ENCODE results near the gene ESR2. TPM values are rescaled to one million over a fixed set of nuclear protein-coding genes. Genes with fewer than 3 reads are reported as not detected.
"Not testable (repeated sequence)": the region's sequence is repeated elsewhere in the genome, so short reads cannot be mapped to it uniquely, and the experiment has no call there.

ESR2 gene
- total RNA-seq, 1 donor from 2014 or later, result 0.31 TPM

DNA sequence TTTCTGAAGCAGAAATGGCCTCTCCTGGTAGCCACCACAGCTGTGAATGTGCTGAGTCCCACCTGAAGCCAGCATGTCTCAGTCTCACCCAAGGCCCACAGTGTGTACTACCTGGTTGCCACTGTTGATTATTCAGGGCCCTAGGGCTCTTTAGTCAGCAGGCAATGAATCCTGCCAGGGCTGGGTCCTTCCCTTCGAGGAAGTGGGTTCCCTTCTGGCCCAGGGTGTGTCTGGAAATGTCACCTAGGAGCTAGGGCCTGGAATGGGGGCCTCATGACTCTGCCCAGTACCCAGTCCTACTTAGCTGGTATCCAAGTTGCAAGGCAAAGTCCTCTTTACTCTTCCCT lies 234.0 kb downstream of the ESR2 start:
- peaks cover 24% of the 10 kb centered on the region for H3K4me1 Mint-ChIP-seq
- H3K9me3 Mint-ChIP-seq, result peaks cover 13% of the 10 kb centered on the region
- no peaks in the 10 kb centered on the region for H3K27me3 Mint-ChIP-seq (ENCODE audit: low read depth)
- DNase-seq (ENCODE audit: low spot score in 2 of 2, unreplicated experiment in 2 of 2), result no peak
- H3K27ac Mint-ChIP-seq, result no peak overlapping the region
- TF ChIP-seq, protein P1, sequence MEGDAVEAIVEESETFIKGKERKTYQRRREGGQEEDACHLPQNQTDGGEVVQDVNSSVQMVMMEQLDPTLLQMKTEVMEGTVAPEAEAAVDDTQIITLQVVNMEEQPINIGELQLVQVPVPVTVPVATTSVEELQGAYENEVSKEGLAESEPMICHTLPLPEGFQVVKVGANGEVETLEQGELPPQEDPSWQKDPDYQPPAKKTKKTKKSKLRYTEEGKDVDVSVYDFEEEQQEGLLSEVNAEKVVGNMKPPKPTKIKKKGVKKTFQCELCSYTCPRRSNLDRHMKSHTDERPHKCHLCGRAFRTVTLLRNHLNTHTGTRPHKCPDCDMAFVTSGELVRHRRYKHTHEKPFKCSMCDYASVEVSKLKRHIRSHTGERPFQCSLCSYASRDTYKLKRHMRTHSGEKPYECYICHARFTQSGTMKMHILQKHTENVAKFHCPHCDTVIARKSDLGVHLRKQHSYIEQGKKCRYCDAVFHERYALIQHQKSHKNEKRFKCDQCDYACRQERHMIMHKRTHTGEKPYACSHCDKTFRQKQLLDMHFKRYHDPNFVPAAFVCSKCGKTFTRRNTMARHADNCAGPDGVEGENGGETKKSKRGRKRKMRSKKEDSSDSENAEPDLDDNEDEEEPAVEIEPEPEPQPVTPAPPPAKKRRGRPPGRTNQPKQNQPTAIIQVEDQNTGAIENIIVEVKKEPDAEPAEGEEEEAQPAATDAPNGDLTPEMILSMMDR (IDR thresholded peaks at IDR 0.05; ENCODE audit: unreplicated experiment), result no peak
- peaks cover 35% of the 10 kb centered on the region for H3K36me3 Mint-ChIP-seq
- no peak overlapping the region for H3K4me3 Mint-ChIP-seq

DNA sequence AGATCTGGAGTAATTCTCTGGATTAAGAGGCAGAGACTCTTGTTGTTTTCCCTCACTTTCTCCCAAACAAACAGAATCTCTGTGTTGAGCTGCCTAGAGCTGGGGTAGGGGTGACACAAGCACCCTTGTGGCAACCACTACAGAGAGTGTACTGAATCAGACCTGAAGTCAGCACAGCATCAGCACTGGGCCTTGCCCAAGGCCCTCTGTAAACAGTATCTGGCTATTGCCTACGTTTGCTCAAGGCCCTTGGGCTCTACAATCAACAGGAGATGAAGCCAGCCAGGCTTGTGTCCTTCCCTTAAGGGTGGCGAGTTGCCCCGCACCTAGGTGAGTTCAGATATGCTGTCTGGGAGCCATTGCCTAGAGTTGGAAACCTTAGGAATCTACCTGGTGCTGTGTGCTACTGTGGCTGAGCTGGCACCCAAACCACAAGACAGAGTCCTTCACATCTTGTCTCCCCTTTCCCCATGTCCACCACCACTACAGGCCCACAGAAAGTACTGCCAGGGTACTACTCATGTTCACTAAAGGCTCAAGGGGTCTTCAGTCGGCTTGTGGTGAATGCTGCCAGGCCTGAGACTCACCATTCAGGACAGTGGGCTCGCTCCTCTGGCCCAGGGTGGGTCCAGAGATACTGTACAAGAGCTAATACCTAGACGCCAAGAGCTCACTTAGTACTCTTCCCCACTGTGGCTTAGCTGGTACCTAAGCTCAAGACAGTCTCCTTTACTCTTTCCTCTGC lies 234.5 kb downstream of the ESR2 start:
- H3K4me3 Mint-ChIP-seq, result no peak overlapping the region
- H3K9me3 Mint-ChIP-seq, result peaks cover 13% of the 10 kb centered on the region
- no peaks in the 10 kb centered on the region for H3K27me3 Mint-ChIP-seq (ENCODE audit: low read depth)
- H3K27ac Mint-ChIP-seq, result no peak overlapping the region
- H3K4me1 Mint-ChIP-seq, result peaks cover 24% of the 10 kb centered on the region
- DNase-seq (ENCODE audit: low spot score in 2 of 2, unreplicated experiment in 2 of 2), result no peak
- TF ChIP-seq, protein P1 (IDR thresholded peaks at IDR 0.05; ENCODE audit: unreplicated experiment), result no peak
- H3K36me3 Mint-ChIP-seq, result peaks cover 39% of the 10 kb centered on the region

DNA sequence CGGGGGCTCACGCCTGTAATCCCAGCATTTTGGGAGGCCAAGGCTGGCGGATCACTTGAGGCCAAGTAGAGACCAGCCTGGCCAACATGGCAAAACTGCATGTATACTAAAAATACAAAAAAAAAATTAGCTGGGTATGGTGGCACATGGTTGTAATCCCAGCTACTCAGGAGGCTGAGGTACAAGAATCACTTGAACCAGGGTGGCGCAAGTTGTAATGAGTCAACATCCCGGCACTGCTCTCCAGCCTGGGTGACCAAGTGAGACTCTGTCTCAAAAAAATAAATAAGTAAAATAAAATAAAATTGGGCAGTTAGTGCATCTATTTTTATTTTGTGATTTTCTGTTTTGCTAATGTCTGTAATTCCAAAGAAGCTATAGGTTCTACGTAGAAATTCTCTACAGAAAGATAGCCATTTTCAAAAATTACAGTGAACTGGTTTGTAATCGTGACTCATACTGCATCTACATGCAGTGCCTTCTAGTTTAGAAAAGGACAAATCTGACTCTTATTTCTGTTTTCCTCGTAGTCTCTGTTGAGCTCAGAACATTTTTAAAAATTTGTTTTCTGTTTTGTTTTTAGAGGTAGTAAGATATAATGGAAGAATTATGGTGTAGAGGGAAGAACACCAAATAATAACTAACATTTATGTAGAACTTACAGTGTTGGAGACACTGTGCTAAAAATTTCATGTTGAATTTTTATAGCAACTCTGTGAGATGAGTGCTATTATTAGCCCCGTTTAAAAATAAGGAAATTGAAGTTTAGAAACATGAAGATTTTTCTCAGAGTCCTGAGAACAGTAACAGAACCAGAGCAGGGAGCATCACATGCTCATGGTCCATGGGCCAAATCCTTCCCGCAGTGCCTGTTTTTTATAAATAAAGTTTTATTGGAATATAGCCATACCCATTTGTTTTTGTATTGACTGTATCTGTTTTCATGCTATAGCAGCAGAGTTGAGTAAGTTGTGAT lies 240.2 kb downstream of the ESR2 start:
- no peaks in the 10 kb centered on the region for H3K4me1 Mint-ChIP-seq
- H3K27ac Mint-ChIP-seq, result no peak overlapping the region
- H3K4me3 Mint-ChIP-seq, result no peak overlapping the region
- TF ChIP-seq, protein P1 (IDR thresholded peaks at IDR 0.05; ENCODE audit: unreplicated experiment), result no peak
- H3K36me3 Mint-ChIP-seq, result peaks cover 62% of the 10 kb centered on the region
- no peak for DNase-seq (ENCODE audit: low spot score in 2 of 2, unreplicated experiment in 2 of 2)
- no peaks in the 10 kb centered on the region for H3K27me3 Mint-ChIP-seq (ENCODE audit: low read depth)
- H3K9me3 Mint-ChIP-seq, result peaks cover 19% of the 10 kb centered on the region

DNA sequence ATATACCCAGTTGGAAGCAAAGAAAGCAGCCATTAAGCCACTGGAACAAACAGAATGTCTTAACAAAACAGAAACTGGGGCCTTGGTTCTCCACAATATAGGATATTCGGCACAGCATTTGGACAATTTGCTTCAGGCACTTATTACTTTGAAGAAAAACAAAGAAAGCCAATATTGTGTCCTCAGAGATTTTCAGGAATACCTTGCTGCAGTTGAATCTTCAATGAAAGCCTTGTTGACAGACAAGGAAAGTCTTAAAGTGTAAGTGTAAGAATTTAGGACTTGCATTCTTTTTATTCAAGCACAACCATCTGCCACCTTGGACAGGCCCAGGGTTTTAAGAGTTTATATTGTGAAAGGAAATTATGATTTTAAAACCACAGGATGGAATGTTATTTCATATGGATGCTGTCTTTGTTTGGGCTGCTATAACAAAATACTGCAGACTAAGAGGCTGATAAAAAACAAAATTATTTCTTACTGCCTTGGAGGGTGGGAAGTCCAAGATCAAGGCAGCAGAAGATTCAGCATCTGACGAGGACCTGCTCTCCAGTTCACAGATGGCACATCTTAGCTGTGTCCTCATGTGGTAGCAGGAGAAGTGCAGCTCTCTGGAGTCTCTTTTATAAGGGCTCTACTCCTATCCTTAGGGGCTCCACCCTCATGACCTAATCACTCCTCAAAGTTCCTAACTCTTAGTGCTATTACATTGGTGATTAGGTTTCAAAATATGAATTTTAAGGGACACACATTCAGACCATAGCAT lies 244.4 kb downstream of the ESR2 start:
- H3K4me1 Mint-ChIP-seq, result no peaks in the 10 kb centered on the region
- H3K4me3 Mint-ChIP-seq, result no peak overlapping the region
- TF ChIP-seq, protein P1 (IDR thresholded peaks at IDR 0.05; ENCODE audit: unreplicated experiment), result no peak
- H3K9me3 Mint-ChIP-seq, result peaks cover 6% of the 10 kb centered on the region
- DNase-seq (ENCODE audit: low spot score in 2 of 2, unreplicated experiment in 2 of 2), result no peak
- H3K27me3 Mint-ChIP-seq (ENCODE audit: low read depth), result no peaks in the 10 kb centered on the region
- no peak overlapping the region for H3K27ac Mint-ChIP-seq
- peaks cover 49% of the 10 kb centered on the region for H3K36me3 Mint-ChIP-seq

DNA sequence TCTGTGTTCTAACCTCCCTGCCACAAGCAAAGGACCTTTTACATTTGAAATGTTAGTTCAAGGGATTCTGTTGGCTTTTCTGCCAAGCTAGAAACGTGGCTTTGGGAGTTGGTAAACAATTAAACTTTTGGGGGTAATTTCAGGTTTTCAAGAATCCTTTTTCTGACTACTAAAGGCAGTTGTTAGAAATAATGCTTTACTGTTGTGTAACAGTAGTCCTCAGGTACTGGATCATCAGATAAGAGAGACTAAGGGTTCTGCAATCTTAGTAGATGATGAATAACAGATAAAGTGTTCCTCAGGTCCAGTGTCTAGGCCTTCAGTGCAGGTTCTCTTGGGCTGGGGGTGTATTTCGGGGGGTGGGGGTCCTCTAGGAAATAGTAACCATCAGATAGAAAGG lies 249.1 kb downstream of the ESR2 start:
- no peak overlapping the region for H3K4me3 Mint-ChIP-seq
- H3K36me3 Mint-ChIP-seq, result peaks cover 41% of the 10 kb centered on the region
- peaks cover 18% of the 10 kb centered on the region for H3K9me3 Mint-ChIP-seq
- no peaks in the 10 kb centered on the region for H3K27me3 Mint-ChIP-seq (ENCODE audit: low read depth)
- no peaks in the 10 kb centered on the region for H3K4me1 Mint-ChIP-seq
- H3K27ac Mint-ChIP-seq, result no peak overlapping the region
- no peak for DNase-seq (ENCODE audit: low spot score in 2 of 2, unreplicated experiment in 2 of 2)
- TF ChIP-seq, protein P1 (IDR thresholded peaks at IDR 0.05; ENCODE audit: unreplicated experiment), result no peak

DNA sequence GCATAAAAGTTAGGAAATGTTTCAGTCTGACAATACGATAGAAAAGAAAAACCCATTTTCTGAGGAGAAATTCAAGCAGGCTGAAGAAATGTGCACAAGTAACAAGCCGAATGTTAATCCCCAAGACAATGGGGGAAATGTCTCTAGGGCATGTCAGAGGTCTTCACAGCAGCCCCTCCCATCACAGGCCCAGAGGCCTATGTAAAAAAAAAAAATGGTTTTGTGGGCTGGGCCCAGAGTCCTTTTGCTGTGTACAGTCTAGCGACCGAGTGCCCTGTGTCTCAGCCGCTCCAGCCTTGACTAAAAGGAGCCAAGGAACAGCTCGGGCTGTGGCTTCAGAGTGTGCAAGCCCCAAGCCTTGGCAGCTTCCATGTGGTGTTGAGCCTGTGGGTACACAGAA lies 250.9 kb downstream of the ESR2 start:
- H3K27ac Mint-ChIP-seq; H3K4me3 Mint-ChIP-seq; DNase-seq (ENCODE audit: low spot score in 2 of 2, unreplicated experiment in 2 of 2); H3K27me3 Mint-ChIP-seq (ENCODE audit: low read depth); H3K4me1 Mint-ChIP-seq: not testable (repeated sequence)
- Mint-ChIP-seq H3K9me3 (peaks cover 18% of the 10 kb centered on the region), H3K36me3 (peaks cover 42% of the 10 kb centered on the region)

Data from mesothelial cell of epicardium (in vitro differentiated cells).